ENCODE measurements around the gene IP6K1.

DNA sequence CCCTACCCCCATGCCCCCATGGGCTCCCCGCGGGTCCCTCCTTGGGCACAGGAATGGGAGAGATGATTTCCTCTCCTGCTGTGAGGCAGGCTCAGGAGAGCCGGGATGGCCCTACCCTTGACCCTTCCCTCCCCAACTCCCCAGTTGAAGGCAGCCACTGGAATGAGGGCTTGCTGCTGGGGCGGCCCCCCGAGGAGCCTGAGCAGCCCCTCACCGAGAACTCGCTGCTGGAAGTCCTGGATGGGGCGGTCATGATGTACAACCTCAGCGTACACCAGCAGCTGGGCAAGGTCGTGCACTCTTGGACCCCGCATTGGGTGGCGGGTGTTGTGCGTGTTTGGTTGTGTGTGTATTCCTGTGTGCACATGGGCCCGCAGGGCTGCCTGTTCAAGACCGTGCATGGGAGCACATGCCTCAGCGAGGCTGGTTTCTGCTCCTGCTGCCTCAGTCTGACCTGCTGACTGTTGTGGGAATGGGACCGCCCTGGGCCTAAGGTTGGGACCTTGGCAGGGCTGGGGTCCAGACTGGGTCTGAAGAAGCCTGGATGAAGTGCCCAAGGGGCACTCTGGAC, 80.9 kb downstream of the IP6K1 start:
- TF ChIP-seq ZFP3 (CRISPR knock-in tag; IDR thresholded peaks at IDR 0.05) (no peak), TCF4 (CRISPR knock-in tag; IDR thresholded peaks at IDR 0.05; ENCODE audit: borderline replicate concordance) (no peak), TOX (CRISPR knock-in tag; IDR thresholded peaks at IDR 0.05; ENCODE audit: borderline replicate concordance) (no peak), ZNF8 (CRISPR knock-in tag; IDR thresholded peaks at IDR 0.05) (no peak), ZC3H10 (CRISPR knock-in tag; IDR thresholded peaks at IDR 0.05) (no peak), CSDC2 (CRISPR knock-in tag; IDR thresholded peaks at IDR 0.05) (no peak), PPARA (CRISPR knock-in tag; IDR thresholded peaks at IDR 0.05; ENCODE audit: borderline replicate concordance) (no peak), SNAI2 (CRISPR knock-in tag; IDR thresholded peaks at IDR 0.05) (no peak)
- TF ChIP-seq, protein P1, sequence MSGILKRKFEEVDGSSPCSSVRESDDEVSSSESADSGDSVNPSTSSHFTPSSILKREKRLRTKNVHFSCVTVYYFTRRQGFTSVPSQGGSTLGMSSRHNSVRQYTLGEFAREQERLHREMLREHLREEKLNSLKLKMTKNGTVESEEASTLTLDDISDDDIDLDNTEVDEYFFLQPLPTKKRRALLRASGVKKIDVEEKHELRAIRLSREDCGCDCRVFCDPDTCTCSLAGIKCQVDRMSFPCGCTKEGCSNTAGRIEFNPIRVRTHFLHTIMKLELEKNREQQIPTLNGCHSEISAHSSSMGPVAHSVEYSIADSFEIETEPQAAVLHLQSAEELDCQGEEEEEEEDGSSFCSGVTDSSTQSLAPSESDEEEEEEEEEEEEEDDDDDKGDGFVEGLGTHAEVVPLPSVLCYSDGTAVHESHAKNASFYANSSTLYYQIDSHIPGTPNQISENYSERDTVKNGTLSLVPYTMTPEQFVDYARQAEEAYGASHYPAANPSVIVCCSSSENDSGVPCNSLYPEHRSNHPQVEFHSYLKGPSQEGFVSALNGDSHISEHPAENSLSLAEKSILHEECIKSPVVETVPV (CRISPR knock-in tag; IDR thresholded peaks at IDR 0.05) = no peak
- TF ChIP-seq, protein P2, sequence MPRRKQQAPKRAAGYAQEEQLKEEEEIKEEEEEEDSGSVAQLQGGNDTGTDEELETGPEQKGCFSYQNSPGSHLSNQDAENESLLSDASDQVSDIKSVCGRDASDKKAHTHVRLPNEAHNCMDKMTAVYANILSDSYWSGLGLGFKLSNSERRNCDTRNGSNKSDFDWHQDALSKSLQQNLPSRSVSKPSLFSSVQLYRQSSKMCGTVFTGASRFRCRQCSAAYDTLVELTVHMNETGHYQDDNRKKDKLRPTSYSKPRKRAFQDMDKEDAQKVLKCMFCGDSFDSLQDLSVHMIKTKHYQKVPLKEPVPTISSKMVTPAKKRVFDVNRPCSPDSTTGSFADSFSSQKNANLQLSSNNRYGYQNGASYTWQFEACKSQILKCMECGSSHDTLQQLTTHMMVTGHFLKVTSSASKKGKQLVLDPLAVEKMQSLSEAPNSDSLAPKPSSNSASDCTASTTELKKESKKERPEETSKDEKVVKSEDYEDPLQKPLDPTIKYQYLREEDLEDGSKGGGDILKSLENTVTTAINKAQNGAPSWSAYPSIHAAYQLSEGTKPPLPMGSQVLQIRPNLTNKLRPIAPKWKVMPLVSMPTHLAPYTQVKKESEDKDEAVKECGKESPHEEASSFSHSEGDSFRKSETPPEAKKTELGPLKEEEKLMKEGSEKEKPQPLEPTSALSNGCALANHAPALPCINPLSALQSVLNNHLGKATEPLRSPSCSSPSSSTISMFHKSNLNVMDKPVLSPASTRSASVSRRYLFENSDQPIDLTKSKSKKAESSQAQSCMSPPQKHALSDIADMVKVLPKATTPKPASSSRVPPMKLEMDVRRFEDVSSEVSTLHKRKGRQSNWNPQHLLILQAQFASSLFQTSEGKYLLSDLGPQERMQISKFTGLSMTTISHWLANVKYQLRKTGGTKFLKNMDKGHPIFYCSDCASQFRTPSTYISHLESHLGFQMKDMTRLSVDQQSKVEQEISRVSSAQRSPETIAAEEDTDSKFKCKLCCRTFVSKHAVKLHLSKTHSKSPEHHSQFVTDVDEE (CRISPR knock-in tag; IDR thresholded peaks at IDR 0.05) = no peak
- TF ChIP-seq, protein P3, sequence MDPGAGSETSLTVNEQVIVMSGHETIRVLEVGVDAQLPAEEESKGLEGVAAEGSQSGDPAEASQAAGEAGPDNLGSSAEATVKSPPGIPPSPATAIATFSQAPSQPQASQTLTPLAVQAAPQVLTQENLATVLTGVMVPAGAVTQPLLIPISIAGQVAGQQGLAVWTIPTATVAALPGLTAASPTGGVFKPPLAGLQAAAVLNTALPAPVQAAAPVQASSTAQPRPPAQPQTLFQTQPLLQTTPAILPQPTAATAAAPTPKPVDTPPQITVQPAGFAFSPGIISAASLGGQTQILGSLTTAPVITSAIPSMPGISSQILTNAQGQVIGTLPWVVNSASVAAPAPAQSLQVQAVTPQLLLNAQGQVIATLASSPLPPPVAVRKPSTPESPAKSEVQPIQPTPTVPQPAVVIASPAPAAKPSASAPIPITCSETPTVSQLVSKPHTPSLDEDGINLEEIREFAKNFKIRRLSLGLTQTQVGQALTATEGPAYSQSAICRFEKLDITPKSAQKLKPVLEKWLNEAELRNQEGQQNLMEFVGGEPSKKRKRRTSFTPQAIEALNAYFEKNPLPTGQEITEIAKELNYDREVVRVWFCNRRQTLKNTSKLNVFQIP (CRISPR knock-in tag; IDR thresholded peaks at IDR 0.05; ENCODE audit: borderline replicate concordance, low read depth) = no peak
- TF ChIP-seq, protein P4, sequence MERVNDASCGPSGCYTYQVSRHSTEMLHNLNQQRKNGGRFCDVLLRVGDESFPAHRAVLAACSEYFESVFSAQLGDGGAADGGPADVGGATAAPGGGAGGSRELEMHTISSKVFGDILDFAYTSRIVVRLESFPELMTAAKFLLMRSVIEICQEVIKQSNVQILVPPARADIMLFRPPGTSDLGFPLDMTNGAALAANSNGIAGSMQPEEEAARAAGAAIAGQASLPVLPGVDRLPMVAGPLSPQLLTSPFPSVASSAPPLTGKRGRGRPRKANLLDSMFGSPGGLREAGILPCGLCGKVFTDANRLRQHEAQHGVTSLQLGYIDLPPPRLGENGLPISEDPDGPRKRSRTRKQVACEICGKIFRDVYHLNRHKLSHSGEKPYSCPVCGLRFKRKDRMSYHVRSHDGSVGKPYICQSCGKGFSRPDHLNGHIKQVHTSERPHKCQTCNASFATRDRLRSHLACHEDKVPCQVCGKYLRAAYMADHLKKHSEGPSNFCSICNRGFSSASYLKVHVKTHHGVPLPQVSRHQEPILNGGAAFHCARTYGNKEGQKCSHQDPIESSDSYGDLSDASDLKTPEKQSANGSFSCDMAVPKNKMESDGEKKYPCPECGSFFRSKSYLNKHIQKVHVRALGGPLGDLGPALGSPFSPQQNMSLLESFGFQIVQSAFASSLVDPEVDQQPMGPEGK (CRISPR knock-in tag; IDR thresholded peaks at IDR 0.05; ENCODE audit: borderline replicate concordance) = no peak

All from SK-N-SH treated with all-trans-retinoic acid at 6 μM for 48 hours (cell line).